HG03354 (cell line): ENCODE data around the gene ARL8A.
"Not testable (repeated sequence)": the region's sequence is repeated elsewhere in the genome, so short reads cannot be mapped to it uniquely, and the experiment has no call there.

ENCODE experiments used
- ATAC-seq: cut with Tn5 transposase; IDR thresholded peaks from one replicate; pipeline ENCODE4 v1.9.1; 2021; ENCODE audit warnings: mild to moderate bottlenecking; ENCODE audit not compliant: unreplicated experiment, poor library complexity, severe bottlenecking

The ARL8A gene

DNA sequence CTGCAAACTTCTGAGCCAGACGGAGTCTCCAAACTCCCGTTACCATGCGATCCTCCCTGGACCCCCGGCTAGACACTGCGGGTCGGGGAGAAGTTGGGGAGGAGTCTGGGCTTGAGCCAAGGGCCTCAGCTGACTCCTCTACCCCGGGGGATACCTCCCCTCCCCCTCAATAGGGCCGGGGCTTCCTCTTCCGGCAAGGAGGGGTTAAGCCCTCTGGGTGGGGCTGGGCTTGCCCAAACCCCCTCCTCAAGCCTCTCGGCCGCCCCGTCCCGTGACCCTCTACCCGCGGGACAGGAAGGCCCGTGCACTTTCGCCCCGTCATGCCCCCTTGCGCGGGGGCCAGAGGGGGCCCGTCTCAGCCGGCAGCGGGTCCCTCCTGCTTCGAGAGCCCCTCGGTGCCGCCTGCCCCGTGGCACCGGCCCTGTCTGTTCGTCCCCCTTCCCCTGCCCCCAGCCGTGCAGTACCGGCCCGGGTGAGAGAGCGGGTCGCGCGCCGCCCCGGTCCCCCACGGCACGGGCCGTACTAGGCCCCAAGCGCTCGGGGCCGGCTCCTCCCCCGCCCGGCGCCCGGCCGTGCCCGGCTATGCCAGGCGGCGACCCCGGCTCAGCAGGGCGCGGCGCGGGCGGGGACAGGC, 652 bp downstream of the ARL8A start:
- ATAC-seq, result peak; percentile 49

DNA sequence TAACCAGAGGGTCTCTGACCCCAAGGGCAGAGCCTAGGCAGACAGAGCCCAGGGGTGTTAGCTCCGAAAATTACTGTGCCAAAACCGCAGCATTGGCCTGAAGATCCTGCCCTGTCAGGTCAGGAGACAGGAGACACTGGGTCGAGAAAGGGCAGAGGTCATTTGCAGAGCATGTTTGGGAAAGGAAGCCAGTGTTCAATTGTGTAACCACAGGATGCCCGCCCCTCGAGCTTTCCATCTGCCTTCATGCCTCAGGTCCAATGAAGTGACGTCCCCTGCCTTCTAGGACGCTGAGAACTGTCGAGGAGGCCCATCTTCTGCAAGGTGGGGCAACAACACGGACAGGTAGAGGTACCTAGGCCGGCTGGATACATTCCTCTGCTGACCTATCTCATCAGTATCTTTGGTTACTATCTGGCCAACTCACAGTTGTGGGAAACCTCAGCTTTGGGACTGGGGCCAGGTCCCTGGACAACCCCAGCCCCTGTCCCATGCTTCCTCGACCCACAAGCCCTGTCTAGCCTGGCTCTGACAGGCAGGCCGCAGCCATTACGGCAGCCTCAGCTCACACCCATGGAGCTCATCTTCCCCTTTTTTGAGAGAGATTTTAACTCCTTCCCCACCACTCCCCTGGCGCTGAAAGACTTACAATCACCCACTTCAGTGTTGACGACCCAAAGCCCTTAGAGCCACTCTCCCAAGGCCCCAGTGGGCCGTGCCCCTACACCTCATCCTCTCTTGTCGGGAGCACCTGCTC, 1.3 kb downstream of the ARL8A start:
- peak; percentile 28 for ATAC-seq

GRCh38 chr1:202141468-202141867, 3.1 kb downstream of the ARL8A start:
- not testable (repeated sequence) for ATAC-seq

GRCh38 chr1:202140833-202141232, 3.7 kb downstream of the ARL8A start:
- no peak for ATAC-seq

GRCh38 chr1:202135221-202135721, 9.3 kb downstream of the ARL8A start:
- peak; percentile 78 for ATAC-seq

DNA sequence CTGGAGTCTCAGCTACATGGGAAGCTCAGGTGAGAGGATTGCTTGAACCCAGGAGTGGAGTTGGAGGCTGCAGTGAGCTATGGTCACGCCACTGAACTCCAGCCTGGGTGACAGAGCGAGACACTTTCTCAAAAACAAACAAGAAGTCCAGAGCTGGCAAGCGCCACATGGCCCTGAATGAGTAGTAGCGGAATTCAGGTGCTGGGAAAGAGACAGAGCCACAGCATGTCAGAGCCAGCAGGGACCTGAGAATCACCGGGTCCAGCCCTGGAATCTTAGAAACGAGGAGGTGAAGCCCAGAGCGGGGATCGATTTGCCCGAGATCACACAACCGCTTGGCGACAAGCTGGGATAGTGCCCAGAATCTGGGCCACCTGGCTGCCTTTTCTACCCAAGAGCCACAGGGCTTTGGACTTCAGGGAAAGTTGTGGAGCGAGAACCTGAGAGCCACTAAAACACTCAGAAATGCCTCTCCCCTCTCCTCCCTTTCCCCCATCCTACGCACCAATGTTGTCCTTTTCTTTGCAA, 9.8 kb downstream of the ARL8A start:
- ATAC-seq, result no peak

DNA sequence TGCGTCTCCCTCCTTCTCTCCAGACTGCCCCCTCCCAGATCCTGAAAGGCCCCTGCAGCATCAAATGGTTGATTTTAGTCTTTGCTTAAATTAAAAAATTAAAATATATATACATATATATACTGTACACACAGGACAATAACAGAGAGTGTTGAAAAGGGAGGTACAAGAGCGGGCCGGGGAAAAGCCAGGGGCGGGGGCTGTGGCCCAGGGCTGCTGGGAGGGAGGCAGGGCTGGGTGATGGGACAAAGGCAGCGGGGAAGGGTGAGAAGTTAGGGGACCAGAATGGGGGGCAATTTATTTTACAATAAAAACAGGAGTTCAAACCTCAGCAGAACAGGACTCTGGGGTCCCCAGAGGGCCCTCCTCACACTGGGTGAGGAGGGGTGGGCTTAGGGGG, 10.5 kb downstream of the ARL8A start:
- ATAC-seq, result no peak

GRCh38 chr1:202133496-202133895, 11.0 kb downstream of the ARL8A start:
- no peak for ATAC-seq

- no peak for ATAC-seq
These were observed 11.5 kb downstream of the ARL8A start for GRCh38 chr1:202133001-202133400.

- ATAC-seq, result no peak
These were observed 12.3 kb downstream of the ARL8A start for GRCh38 chr1:202131956-202132821.

- ATAC-seq, result no peak
These were observed 13.6 kb downstream of the ARL8A start for GRCh38 chr1:202130816-202131522.

DNA sequence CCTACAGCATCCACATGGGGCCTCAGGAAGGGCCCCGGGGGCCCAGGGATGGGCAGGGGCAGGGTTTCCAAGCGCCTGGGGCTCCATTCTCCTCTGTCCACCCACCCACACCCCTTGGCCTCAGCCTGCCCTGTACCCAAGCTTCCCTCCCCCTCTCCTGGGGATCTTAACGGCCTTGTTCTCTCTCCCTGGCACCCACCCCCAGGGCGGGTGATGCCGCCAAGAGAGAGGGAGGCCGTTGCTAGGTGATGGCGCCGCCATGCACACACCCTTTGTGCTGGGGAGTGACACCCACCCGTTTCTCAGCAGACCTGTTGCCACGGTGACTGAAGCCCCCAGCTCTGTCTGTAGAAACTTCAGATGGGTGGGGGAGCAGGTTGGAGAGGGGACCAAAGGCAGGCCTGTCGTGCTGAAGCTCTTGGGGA, 14.2 kb downstream of the ARL8A start:
- no peak for ATAC-seq

GRCh38 chr1:202129453-202130296, 14.9 kb downstream of the ARL8A start:
- no peak for ATAC-seq

DNA sequence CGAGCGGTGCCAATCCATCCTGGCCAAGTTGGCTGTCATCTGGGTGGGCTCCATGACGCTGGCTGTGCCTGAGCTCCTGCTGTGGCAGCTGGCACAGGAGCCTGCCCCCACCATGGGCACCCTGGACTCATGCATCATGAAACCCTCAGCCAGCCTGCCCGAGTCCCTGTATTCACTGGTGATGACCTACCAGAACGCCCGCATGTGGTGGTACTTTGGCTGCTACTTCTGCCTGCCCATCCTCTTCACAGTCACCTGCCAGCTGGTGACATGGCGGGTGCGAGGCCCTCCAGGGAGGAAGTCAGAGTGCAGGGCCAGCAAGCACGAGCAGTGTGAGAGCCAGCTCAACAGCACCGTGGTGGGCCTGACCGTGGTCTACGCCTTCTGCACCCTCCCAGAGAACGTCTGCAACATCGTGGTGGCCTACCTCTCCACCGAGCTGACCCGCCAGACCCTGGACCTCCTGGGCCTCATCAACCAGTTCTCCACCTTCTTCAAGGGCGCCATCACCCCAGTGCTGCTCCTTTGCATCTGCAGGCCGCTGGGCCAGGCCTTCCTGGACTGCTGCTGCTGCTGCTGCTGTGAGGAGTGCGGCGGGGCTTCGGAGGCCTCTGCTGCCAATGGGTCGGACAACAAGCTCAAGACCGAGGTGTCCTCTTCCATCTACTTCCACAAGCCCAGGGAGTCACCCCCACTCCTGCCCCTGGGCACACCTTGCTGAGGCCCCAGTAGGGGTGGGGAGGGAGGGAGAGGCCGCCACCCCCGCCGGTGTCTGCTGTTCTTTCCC, 16.5 kb downstream of the ARL8A start:
- no peak for ATAC-seq

- no peak for ATAC-seq
These were observed 17.5 kb downstream of the ARL8A start for GRCh38 chr1:202127061-202127460.

DNA sequence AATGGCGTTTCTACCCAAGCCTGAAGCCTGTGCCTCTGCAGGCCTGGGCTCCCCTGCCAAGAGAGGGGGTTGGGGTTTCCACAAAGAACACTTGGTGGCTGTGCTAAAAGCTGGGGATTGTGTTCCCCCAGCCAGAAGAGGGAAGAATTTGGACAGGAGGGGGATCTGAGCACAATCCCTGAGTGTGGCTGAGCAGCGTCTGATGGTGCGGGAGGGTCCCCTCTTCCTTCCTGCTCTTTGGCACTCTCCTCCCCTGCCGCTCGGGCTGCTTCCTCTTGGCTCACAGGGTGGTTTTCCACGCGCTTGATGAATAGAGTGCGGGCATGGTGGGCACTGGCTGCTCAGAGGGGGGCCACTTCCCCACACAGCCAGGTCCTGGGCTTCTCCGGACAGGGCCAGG, 18.1 kb downstream of the ARL8A start:
- ATAC-seq, result no peak

DNA sequence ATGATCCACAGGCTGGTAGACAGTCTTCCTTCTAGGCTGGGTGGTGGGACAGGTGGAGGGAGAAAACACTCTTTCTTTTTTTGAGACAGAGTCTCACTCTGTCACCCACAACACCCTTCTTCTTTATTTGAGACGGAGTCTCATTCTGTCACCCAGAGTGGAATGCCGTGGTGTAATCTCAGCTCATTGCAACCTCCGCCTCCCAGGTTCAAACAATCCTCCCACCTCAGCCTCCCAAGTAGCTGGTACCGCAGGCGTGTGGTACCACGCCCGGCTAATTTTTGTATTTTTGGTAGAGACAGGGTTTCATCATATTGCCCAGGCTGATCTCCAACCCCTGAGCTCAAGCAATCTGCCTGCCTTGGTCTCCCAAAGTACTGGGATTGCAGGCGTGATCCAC, 18.9 kb downstream of the ARL8A start:
- no peak for ATAC-seq

DNA sequence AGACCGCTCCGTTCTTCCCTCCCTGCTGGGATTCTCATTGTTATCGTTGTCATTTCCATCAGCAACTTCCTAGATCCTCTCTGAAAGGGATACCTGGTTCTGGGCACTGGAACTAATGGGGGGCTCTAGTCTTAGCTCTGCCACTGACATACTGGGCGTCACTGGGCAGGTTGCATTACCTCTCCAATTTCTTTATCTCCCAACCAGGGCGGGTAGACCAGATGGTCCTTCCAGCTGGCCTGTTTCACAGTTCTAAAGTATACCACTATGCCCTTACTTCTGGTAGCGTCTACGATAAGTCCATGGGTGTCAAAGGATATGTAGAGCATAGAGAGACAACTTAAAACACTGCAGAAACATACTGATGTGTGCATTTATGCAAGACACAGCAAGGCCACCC, 20.4 kb downstream of the ARL8A start:
- no peak for ATAC-seq
